MM.1S (cell line): Measurements from ENCODE around the gene AAK1.

ENCODE experiments used
- DNase-seq: peaks from one replicate; pipeline ENCODE4 v3.0.0-alpha.2; 2015
- H2AFZ ChIP-seq: fragments of 300-600 bp; sonication (generic); 2 replicates; pipeline ENCODE4 v1.6.0; 2016; ENCODE audit warnings: antibody characterized with exemption, low read length
- H3F3A ChIP-seq: fragments of 300-600 bp; sonication (generic); 2 replicates; pipeline ENCODE4 v1.6.1; 2016; ENCODE audit warnings: mild to moderate bottlenecking, antibody characterized with exemption, low read length, moderate library complexity, mixed read lengths; ENCODE audit not compliant: insufficient read depth
- H3K27ac ChIP-seq: fragments of 300-600 bp; sonication (generic); 2 replicates; pipeline ENCODE4 v1.5.1; 2016; ENCODE audit warnings: mild to moderate bottlenecking, low read length
- H3K27me3 ChIP-seq: fragments of 300-600 bp; sonication (generic); replicated peaks from 2 replicates; pipeline ENCODE4 v1.6.0; 2016; ENCODE audit warnings: low read length; ENCODE audit not compliant: insufficient read depth
- H3K36me3 ChIP-seq: fragments of 300-600 bp; sonication (generic); replicated peaks from 2 replicates; pipeline ENCODE4 v1.6.1; 2016; ENCODE audit warnings: mild to moderate bottlenecking, low read length, mixed read lengths; ENCODE audit not compliant: insufficient read depth
- H3K4me1 ChIP-seq: fragments of 300-600 bp; sonication (generic); 2 replicates; pipeline ENCODE4 v1.6.1; 2016; ENCODE audit warnings: low read length, mixed read lengths
- H3K4me2 ChIP-seq: fragments of 300-600 bp; sonication (generic); 2 replicates; pipeline ENCODE4 v1.6.0; 2016; ENCODE audit warnings: low read depth, low read length
- H3K4me3 ChIP-seq: fragments of 300-600 bp; sonication (generic); 2 replicates; pipeline ENCODE4 v1.5.1; 2016; ENCODE audit warnings: low read length, mixed read lengths
- H3K79me2 ChIP-seq: fragments of 300-600 bp; sonication (generic); 2 replicates; pipeline ENCODE4 v1.6.1; 2016; ENCODE audit warnings: mixed run types, low read length, mixed read lengths
- H3K9ac ChIP-seq: fragments of 300-600 bp; sonication (generic); 2 replicates; pipeline ENCODE4 v1.6.1; 2016; ENCODE audit warnings: low read length, mixed read lengths
- H3K9me2 ChIP-seq: fragments of 300-600 bp; sonication (generic); replicated peaks from 2 replicates; pipeline ENCODE4 v1.6.1; 2016; ENCODE audit warnings: mild to moderate bottlenecking, low read length, mixed read lengths; ENCODE audit not compliant: insufficient read depth
- H3K9me3 ChIP-seq: fragments of 300-600 bp; sonication (generic); replicated peaks from 2 replicates; pipeline ENCODE4 v1.6.1; 2016; ENCODE audit warnings: mild to moderate bottlenecking, low read length, mixed read lengths; ENCODE audit not compliant: insufficient read depth
- H4K20me1 ChIP-seq: fragments of 300-600 bp; sonication (generic); 2 replicates; pipeline ENCODE4 v1.6.1; 2016; ENCODE audit warnings: mild to moderate bottlenecking, low read length, moderate library complexity, mixed read lengths; ENCODE audit not compliant: insufficient read depth
- CTCF ChIP-seq: fragments of 300-600 bp; sonication (generic); IDR thresholded peaks from 2 replicates; pipeline ENCODE4 v1.5.1; 2016; ENCODE audit warnings: antibody characterized with exemption, low read length, mixed read lengths
- EZH2 ChIP-seq: fragments of 300-600 bp; sonication (generic); optimal IDR thresholded peaks from 2 replicates; pipeline ENCODE3; 2017; ENCODE audit warnings: low read depth, mild to moderate bottlenecking, antibody characterized with exemption, low read length, mixed read lengths
- EZH2phosphoT487 ChIP-seq: fragments of 300-600 bp; sonication (generic); IDR thresholded peaks from 2 replicates; pipeline ENCODE4 v1.6.1; 2018; ENCODE audit warnings: antibody characterized with exemption, low read length

Gene AAK1

GRCh38 chr2:69556008-69556407 is 87.5 kb downstream of the AAK1 start:
- no peak for DNase-seq
- H3K4me1 ChIP-seq, result no peaks in the 10 kb centered on the region
- no peak overlapping the region for H3K27ac ChIP-seq
- H2AFZ ChIP-seq, result no peak overlapping the region
- H3K4me3 ChIP-seq, result no peak overlapping the region
- H3K9me2 ChIP-seq, result no peaks in the 10 kb centered on the region
- no peaks in the 10 kb centered on the region for H3K9me3 ChIP-seq
- no peaks in the 10 kb centered on the region for H3K27me3 ChIP-seq
- H3K4me2 ChIP-seq, result no peak overlapping the region
- TF ChIP-seq CTCF, result no peak
- no peak for TF ChIP-seq EZH2phosphoT487
- no peak for TF ChIP-seq EZH2
- H3K36me3 ChIP-seq, result no peaks in the 10 kb centered on the region
- no peaks in the 10 kb centered on the region for H3F3A ChIP-seq
- H4K20me1 ChIP-seq, result no peaks in the 10 kb centered on the region
- 0 out of 2 replicates have a peak, but pooled peaks cover 3% of the 10 kb centered on the region for H3K79me2 ChIP-seq
- H3K9ac ChIP-seq, result no peak overlapping the region

- no peak for TF ChIP-seq EZH2phosphoT487
- TF ChIP-seq CTCF, result no peak
- TF ChIP-seq EZH2, result no peak
- no peak overlapping the region for H3K4me3 ChIP-seq
- no peak overlapping the region for H3K27ac ChIP-seq
- no peaks in the 10 kb centered on the region for H3K9me2 ChIP-seq
- no peaks in the 10 kb centered on the region for H3K9me3 ChIP-seq
- no peak overlapping the region for H2AFZ ChIP-seq
- no peaks in the 10 kb centered on the region for H3F3A ChIP-seq
- H3K4me1 ChIP-seq, result no peaks in the 10 kb centered on the region
- no peaks in the 10 kb centered on the region for H3K27me3 ChIP-seq
- 0 out of 2 replicates have a peak, but pooled peaks cover 3% of the 10 kb centered on the region for H3K79me2 ChIP-seq
- no peak for DNase-seq
- H3K36me3 ChIP-seq, result no peaks in the 10 kb centered on the region
- H4K20me1 ChIP-seq, result no peaks in the 10 kb centered on the region
- H3K4me2 ChIP-seq, result no peak overlapping the region
- no peak overlapping the region for H3K9ac ChIP-seq
Observed at GRCh38 chr2:69554981-69555380, 88.6 kb downstream of the AAK1 start.

- Histone ChIP-seq H3K36me3 (no peaks in the 10 kb centered on the region), H3K4me3 (no peak overlapping the region), H3K9me3 (no peaks in the 10 kb centered on the region), H3K79me2 (0 out of 2 replicates have a peak, but pooled peaks cover 3% of the 10 kb centered on the region), H3F3A (no peaks in the 10 kb centered on the region), H2AFZ (no peak overlapping the region), H3K9ac (no peak overlapping the region), H3K27ac (no peak overlapping the region), H3K9me2 (no peaks in the 10 kb centered on the region), H3K4me2 (no peak overlapping the region), H4K20me1 (no peaks in the 10 kb centered on the region), H3K4me1 (no peaks in the 10 kb centered on the region), H3K27me3 (no peaks in the 10 kb centered on the region)
- TF ChIP-seq EZH2phosphoT487 (no peak), CTCF (no peak), EZH2 (no peak)
- DNase-seq, result no peak
Observed at GRCh38 chr2:69554568-69554967, 89.0 kb downstream of the AAK1 start.
